Fibroblast of the conjunctiva (primary cell): ENCODE data around the gene CAPN10.
A peak's percentile ranks its signal among the peaks of the same experiment; 100 is the strongest.
"Not testable (repeated sequence)": the region's sequence is repeated elsewhere in the genome, so short reads cannot be mapped to it uniquely, and the experiment has no call there.

Experiments
- DNase-seq: peaks from one replicate; pipeline ENCODE4 v3.0.0-alpha.2; 2010; ENCODE audit warnings: low read depth

The CAPN10 gene

GRCh38 chr2:240586198-240586918 is at the start of gene CAPN10:
Gene CAPN10 (plus strand): TSS chr2:240586734. CDS start chr2:240586912, 178 bp downstream.
- peak; percentile 86 for DNase-seq

DNA sequence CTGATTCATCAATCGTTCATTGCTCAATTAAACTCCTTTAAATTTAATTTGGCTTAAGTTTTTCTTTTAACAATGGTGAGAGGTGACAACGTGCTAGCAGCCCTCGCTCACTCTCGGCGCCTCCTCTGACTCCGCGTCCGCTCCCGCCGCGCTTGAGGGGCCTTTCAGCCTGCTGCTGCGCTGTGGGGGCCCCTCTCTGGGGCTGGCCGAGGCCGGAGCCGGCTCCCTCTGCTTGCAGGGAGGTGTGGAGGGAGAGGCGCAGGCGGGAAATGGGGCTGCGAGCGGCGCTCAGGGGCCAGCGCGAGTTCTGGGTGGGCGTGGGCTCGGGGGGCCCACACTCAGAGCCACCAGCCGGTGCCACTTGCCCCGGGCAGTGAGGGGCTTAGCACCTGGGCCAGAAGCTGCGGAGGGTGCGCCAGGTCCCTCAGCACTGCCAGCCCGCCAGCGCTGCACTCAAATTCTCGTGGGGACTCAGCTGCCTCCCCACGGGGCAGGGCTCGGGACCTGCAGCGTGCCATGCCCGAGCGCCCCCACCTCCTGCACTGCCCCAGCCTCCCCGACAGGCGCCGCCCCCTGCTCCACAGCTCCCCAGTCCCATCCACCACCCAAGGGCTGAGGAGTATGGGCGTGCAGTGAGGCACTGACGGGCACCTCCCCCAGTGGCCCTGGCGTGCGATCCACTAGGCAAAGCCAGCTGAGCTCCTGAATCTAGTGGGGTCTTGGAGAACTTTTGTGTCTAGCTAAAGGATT is 48.3 kb upstream of the CAPN10 start:
- no peak for DNase-seq

- not testable (repeated sequence) for DNase-seq
These were observed 47.4 kb upstream of the CAPN10 start for GRCh38 chr2:240539101-240539500.

DNA sequence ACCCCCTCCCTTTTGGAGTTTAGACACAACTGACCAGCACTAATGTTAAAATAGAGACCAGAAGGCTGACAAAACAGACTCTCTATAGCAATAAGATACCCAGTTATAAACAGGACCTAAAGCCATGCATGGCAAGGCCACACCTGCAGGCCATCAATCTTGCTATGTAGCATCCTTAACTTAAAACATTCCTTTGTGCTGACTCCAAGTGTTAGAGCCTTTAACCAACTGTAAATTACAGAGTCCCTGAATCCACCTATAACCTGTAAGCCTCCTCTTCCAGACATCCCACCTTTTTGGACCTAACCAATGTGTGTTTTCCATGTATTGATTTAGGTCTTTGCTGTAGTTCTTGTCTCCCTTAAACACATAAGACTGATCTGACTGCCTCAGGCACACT is 46.6 kb upstream of the CAPN10 start:
- DNase-seq: no peak

GRCh38 chr2:240551288-240551687 is 35.2 kb upstream of the CAPN10 start:
- DNase-seq: no peak

- DNase-seq: no peak
These were observed 34.7 kb upstream of the CAPN10 start for GRCh38 chr2:240551811-240552210.

GRCh38 chr2:240553956-240554480 is 32.5 kb upstream of the CAPN10 start:
- DNase-seq: no peak

DNA sequence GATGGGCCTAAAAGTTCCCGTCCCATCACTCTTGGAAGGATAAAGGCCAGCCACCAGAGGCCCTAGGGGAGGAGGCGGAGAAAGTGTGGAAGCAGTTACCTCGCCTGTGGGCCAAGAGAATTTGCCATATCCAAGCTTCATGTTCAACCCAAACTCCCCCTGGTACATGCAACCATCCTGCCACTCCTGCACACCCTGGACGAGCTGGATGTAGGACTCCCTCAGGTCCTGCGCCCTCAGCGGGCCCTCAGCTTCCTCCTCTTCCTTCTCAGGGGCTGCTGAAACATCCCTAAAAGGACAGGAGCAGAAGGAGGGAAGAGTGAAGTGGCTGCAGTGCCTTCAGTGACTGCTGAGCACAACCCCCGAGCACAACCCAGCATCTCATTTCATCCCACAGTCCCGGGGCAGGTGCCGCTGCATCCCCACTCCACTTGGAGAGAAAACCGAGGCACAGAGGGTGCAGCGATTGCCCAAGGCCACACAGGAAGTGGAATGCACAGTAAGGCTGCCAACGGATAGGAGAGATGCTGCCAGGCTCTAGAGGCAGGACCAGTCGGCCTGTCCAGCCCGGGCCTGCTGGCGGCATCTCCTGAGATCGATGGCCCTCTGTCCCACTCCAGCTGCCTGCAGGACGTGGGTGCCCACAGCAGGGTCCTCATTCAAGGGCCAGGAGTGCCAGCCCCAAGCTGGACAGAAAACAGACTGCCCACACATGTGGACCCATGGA is 31.6 kb upstream of the CAPN10 start:
- no peak for DNase-seq

DNA sequence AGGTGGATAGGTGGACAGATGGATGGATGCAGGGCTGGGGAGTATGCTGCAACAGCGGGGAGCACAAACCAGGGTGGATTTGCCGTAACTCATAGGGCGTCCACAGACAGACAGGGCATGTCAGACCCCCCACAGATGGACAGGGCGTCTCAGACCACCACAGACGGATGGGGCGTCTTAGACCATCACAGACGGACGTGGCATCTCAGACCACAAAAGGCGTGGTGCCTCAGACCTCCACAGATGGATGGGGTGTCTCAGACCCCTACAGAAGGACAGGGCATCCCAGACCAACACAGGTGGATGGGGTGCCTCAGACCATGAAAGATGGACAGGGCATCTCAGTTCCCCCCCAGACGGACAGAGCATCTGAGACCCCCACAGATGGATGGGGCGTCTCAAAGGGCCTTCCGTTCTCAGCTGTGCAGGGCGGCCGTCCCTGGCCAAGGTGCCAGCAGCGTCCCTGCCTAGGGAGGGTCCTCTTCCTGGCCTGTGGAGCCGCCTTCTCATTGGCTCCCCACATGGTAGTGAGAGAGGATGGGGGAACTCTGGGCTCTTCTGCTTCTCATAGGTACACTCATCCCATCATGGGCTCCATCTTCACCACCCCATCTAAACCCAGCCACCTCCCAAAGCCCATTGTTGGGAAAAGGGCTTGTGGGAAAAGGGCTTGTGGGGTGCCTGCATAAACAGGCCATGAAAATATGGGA is 30.8 kb upstream of the CAPN10 start:
- no peak for DNase-seq

DNA sequence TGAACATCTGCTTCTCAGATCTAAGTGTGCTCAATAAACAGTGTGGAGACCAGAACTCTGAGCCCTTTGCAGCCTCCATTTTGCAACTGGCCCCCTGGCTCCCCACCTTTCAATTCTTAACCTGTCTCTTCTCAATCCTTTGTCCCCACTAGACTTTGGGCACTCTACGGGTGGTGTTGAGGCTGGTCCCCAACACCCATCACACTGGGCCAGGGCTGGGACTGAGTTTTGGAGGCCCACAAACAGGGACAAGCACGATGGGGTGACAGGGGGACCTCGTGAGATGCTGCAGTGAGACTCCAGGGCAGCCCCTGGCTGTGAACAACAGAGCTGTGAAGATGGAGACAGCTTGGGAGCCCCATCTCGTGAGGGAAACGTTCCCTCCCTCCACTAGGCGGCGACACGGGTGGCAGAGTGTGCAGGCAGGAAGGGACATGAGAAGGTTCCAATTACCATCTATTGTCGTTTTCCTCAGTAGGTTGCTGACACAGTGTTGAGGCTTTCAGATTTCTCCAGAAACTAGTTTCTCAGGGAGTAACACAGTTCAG is 29.9 kb upstream of the CAPN10 start:
- DNase-seq: no peak

GRCh38 chr2:240557101-240557751 is 29.3 kb upstream of the CAPN10 start:
- DNase-seq: no peak

DNA sequence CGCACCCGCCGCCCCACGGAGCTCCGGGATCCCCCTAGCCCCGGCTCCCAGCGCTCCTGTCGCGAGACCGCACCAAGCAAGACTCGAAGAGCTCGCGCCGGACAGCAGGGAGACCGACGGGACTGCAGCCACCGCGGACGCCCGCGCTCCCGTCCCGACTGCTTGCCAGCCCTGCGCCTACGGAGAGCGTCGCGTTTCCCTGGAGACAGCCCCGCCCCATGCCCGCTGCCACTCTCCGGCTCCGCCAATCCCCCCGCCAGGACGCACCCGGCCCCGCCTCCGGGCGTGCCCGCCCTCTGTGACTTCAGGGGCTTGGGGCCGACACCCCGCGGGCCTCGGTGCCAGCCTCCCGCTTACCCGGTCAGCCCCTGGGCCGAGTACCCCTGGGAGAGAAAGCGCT is 28.7 kb upstream of the CAPN10 start, which contains the start of gene ANKMY1:
Gene ANKMY1 (minus strand): TSS at position 181 of the 400 bp plus-strand sequence. CDS start 653 bp downstream, outside the sequence.
- peak; percentile 40 for DNase-seq

- DNase-seq: no peak
These were observed 28.2 kb upstream of the CAPN10 start for GRCh38 chr2:240558236-240558761.

DNA sequence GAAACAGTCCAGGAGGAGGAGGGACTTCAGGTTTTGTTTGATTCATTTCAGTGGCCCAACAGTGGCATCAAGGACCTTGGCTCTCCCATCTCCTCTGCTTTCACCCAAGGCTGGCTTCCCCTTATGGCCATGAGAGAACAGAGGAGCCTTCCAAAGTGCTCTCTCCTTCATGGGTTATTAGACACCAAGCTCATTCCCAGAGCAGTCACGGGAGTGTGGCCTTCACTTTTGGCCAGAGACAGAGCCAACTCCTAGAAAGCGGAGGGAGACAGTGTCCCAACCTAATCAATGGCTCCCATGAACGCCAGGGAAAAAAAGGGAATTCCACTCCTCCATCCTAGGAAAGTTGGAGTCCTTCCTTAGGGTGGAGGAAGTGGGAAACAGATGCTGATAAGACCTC is 27.2 kb upstream of the CAPN10 start:
- DNase-seq: no peak

DNA sequence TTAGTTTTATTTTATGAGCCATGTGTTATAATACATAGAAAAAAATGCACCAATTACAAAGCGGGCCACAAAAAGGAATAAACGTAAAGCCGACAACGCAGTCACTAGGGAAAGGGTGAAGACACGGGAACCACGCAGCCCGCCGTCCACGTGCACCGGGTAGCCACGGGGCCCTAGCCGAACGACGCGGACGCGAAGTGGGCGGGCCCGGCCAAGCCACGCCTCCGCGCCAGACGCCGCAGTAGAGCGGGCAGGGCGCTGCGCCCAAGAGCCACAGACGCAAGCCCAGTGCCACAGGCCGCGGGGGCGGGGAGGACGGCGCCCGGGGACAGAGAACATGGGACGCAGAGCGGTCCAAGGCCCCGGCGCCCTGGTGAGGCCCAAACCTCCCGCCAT is 26.5 kb upstream of the CAPN10 start, which contains the start of gene DUSP28:
Gene DUSP28 (plus strand): TSS at position 274 of the 396 bp plus-strand sequence. CDS start 328 bp downstream, outside the sequence.
- DNase-seq: peak; percentile 64

GRCh38 chr2:240560480-240561324 is 25.8 kb upstream of the CAPN10 start:
- DNase-seq: peak; percentile 96

DNA sequence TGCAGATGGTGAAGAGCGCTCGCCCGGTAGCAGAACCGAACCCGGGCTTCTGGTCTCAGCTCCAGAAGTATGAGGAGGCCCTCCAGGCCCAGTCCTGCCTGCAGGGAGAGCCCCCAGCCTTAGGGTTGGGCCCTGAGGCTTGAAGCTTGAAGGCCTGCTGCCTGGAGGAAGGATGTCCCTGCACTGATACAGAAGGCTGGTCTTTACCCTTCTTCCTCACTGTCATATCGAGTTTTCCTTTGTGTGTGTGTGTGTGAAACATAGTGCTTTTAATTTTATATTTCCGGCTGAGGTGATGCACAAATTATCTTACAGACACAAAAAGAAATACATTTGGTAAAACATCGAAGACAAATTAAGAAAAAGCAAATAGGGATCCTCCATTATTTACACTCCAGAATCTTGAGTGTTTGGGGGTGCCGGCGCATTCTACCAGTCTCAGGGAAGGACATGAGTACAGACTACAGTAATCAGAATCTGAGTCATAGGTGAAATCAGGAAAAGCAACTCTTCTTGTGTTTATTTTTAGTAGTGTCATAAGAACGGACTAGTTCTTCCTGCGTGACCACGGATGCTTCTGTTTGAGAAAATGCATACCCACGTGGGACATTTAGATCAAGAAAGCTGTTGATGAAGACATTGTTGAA is 25.1 kb upstream of the CAPN10 start:
- DNase-seq: no peak

GRCh38 chr2:240563231-240563630 is 23.3 kb upstream of the CAPN10 start:
- not testable (repeated sequence) for DNase-seq

DNA sequence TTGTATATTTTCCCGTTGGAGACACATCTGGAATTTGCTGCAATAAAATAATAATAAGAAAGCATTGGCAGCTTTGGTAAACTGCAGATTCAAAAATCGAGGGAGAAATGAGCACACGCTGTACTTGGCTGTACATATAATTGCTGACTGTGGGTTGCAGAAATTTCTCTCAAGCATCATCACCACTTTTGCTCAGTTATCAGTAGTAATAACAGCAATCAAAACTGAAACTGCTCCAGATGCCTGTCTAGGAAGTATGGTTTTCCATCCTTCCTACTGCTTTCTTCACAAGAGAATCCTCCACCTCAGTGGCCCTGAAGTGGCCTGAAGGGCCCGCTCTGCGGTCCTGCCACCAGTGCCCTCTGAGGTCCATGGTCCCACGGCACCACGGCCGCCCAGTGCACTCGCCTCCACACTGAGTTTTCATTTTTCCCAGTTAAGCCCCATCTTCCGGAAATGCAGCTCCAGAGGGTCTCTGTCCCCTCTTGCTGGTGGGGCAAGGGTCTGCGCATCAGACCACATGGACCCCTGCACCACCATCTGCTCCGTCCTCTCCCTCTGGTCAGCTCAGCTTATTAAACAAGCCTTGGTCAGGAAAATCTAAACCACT is 22.5 kb upstream of the CAPN10 start:
- DNase-seq: no peak
